ENCODE measurements around the gene DHX16. TPM values are rescaled to one million over a fixed set of nuclear protein-coding genes. Genes with fewer than 3 reads are reported as not detected.

Gene DHX16
- total and polyA plus RNA-seq, 2 of the 8 experiments (the other 6 are each of a cell fraction or from before 2014, with no cell fraction given) = 27.4 to 44.4 TPM

- Histone ChIP-seq H3K27me3 (replicated peaks in 1 of 4; ENCODE audit: control insufficient read depth in 3 of 4, extremely low read depth in 1 of 4, insufficient read depth in 3 of 4, low read length in 3 of 4) (no peaks in the 10 kb centered on the region), H3K79me1 (ENCODE audit: low read depth, low read length) (no peaks in the 10 kb centered on the region), H3K4ac (replicated peaks; ENCODE audit: insufficient read length, low read depth, low read length) (peak overlapping the region; percentile 73), H3K27ac (ENCODE audit: low read depth, low read length) (peak overlapping the region; percentile 97), H3K4me2 (ENCODE audit: insufficient read depth in 1 of 2, low read depth in 2 of 2, low read length in 2 of 2) (peak overlapping the region; percentile 66 to 81), H3K56ac (replicated peaks; ENCODE audit: insufficient read length, low read depth, low read length) (peak overlapping the region; percentile 91), H3K79me2 (ENCODE audit: control insufficient read depth in 1 of 2, insufficient read depth in 2 of 2, low read length in 2 of 2) (peaks cover 6 to 42% of the 10 kb centered on the region in 2 experiments), H2BK12ac (ENCODE audit: low read depth, low read length) (no peak overlapping the region; the same call in 1 of the 2 replicates), H3K9me3 (ENCODE audit: insufficient read depth in 2 of 2, low read depth in 1 of 2, low read length in 1 of 2) (no peaks in the 10 kb centered on the region), H2AFZ (ENCODE audit: low read length) (no peak overlapping the region), H4K8ac (ENCODE audit: extremely low read depth, insufficient read depth, low read length) (peak overlapping the region; percentile 91), H3K14ac (ENCODE audit: insufficient read length) (no peak overlapping the region), H4K5ac (ENCODE audit: insufficient read length, low read depth, low read length) (peak overlapping the region; percentile 63), H2BK5ac (ENCODE audit: low read depth, low read length) (peak overlapping the region; percentile 91; the same call in 1 of the 2 replicates), H3K4me1 (replicated peaks in 1 of 4; ENCODE audit: control insufficient read depth in 3 of 4, insufficient read depth in 4 of 4, low read length in 3 of 4) (peaks cover 0 to 4% (median 1%) of the 10 kb centered on the region in 4 experiments; a peak in 5 of 7 replicates), H2BK120ac (replicated peaks; ENCODE audit: low read depth, low read length) (no peak overlapping the region), H4K20me1 (replicated peaks in 1 of 2; ENCODE audit: control insufficient read depth in 1 of 2, insufficient read depth in 2 of 2, low read length in 2 of 2) (peaks cover 8 to 22% of the 10 kb centered on the region in 2 experiments), H3K36me3 (ENCODE audit: control insufficient read depth in 2 of 4, insufficient read depth in 4 of 4, low read length in 3 of 4) (peaks cover 21 to 43% (median 32%) of the 10 kb centered on the region in 4 experiments), H3K18ac (ENCODE audit: extremely low read depth, low read length) (peak overlapping the region; percentile 91), H2BK15ac (ENCODE audit: low read length) (no peak overlapping the region), H4K91ac (replicated peaks; ENCODE audit: insufficient read length, low read length) (peak overlapping the region; percentile 89), H3K23ac (ENCODE audit: insufficient read length) (no peak overlapping the region), H2AK5ac (ENCODE audit: low read depth, low read length) (peak overlapping the region; percentile 71; the same call in 1 of the 2 replicates), H3K23me2 (ENCODE audit: low read depth, low read length) (peaks cover 12% of the 10 kb centered on the region), H2BK20ac (ENCODE audit: low read length) (no peak overlapping the region), H3K9ac (replicated peaks in 1 of 4; ENCODE audit: extremely low read depth in 1 of 4, low read depth in 3 of 4, low read length in 3 of 4) (peak overlapping the region; percentile 92 to 98 (median 96)), H3K4me3 (ENCODE audit: extremely low read depth in 1 of 4, insufficient read depth in 2 of 4, low read depth in 3 of 4, low read length in 4 of 4) (peak overlapping the region; percentile 96 to 100 (median 96))
- CTCF ChIA-PET (ENCODE audit: partially characterized antibody) = interaction anchor here (0.9 to 8.2 kb wide), 23 partner anchors 10 to 358 kb away, joined by 3 to 61 read pairs (median 5); partner anchors contain the start of genes FLOT1 and NRM
- FAIRE-seq = no peak
- DNase-seq (ENCODE audit: low read depth in 1 of 2, low spot score in 2 of 2) = peak in 1 of 2 experiments; percentile 91
- 0% methylated on average over 42 of the region's 71 CpGs; no CpG with 5 or more reads in 1 of the 2 experiments for WGBS, 2 experiments (ENCODE audit: extremely low coverage in 1 of 2, insufficient coverage in 1 of 2, insufficient read length in 1 of 2, insufficient replicate concordance in 2 of 2, low coverage in 1 of 2, low lambda C conversion rate in 2 of 2, missing lambda C conversion rate in 1 of 2)
- POLR2A ChIA-PET (ENCODE audit: partially characterized antibody) = interaction anchor here (0.6 to 35.9 kb wide), 37 partner anchors 15 to 490 kb away, joined by 3 to 732 read pairs (median 5); partner anchors contain the start of genes ATAT1, DDR1, DHX16 and FLOT1
- TF ChIP-seq FOSL1 (IDR thresholded peaks at IDR 0.05; ENCODE audit: insufficient read depth, low read depth, low read length) = peak; percentile 23; the same call in 1 of the 2 replicates
- TF ChIP-seq TEAD4 (IDR thresholded peaks at IDR 0.05; ENCODE audit: low read depth, low read length) = 0 out of 2 replicates have a peak, but pooled peaks have one; percentile 67
- no peak for TF ChIP-seq SP2 (IDR thresholded peaks at IDR 0.05; ENCODE audit: low read length)
- TF ChIP-seq PHF8 (conservative IDR thresholded peaks at IDR 0.05; ENCODE audit: low read depth, low read length) = peak; percentile 10
- TF ChIP-seq RBBP5 (IDR thresholded peaks at IDR 0.05; ENCODE audit: borderline replicate concordance, low read depth, low read length) = no peak
- TF ChIP-seq NANOG (IDR thresholded peaks at IDR 0.05; ENCODE audit: insufficient read depth, low read depth, low read length, poor library complexity, severe bottlenecking) = no peak
- TF ChIP-seq POLR2A (IDR thresholded peaks at IDR 0.05; ENCODE audit: control extremely low read depth in 1 of 2, low read depth in 2 of 2, low read length in 2 of 2) = peak in 1 of 2 experiments; percentile 81; a peak in 2 of 3 replicates
- TF ChIP-seq POLR2AphosphoS5 (IDR thresholded peaks at IDR 0.05; ENCODE audit: low read depth, low read length) = peak; percentile 86
Observed at GRCh38 chr6:30721198-30722024, 48.6 kb upstream of the DHX16 start.

Measured in H1 (cell line).